Endothelial cell of umbilical vein (primary cell): ENCODE measurements around the gene ZNF672.

Experiments
- EZH2 ChIP-seq: IDR thresholded peaks from 2 replicates; pipeline ENCODE4 v1.6.1; 2012; ENCODE audit warnings: borderline replicate concordance, low read depth, mild to moderate bottlenecking, moderate library complexity, low read length, inconsistent platforms; ENCODE audit not compliant: severe bottlenecking
- GATA2 ChIP-seq: IDR thresholded peaks from 2 replicates; pipeline ENCODE4 v1.7.0; 2011; ENCODE audit warnings: low read depth, mild to moderate bottlenecking, moderate library complexity, mixed read lengths, low read length; ENCODE audit not compliant: insufficient read length, insufficient read depth
- JUN ChIP-seq: IDR thresholded peaks from 2 replicates; pipeline ENCODE4 v1.6.1; 2011; ENCODE audit warnings: borderline replicate concordance, low read depth; ENCODE audit not compliant: insufficient read length, insufficient read depth
- MYC ChIP-seq: IDR thresholded peaks from one replicate; pipeline ENCODE4 v1.6.1; 2011; ENCODE audit warnings: mild to moderate bottlenecking, low read depth, low read length
- POLR2A ChIP-seq: IDR thresholded peaks from 2 replicates; pipeline ENCODE4 v1.6.1; 2012; ENCODE audit warnings: low read depth, mild to moderate bottlenecking, control low read depth, low read length
- POLR2AphosphoS5 ChIP-seq: IDR thresholded peaks from 2 replicates; pipeline ENCODE4 v1.6.1; 2012; ENCODE audit warnings: low read depth, mild to moderate bottlenecking, control low read depth, low read length, moderate library complexity; ENCODE audit not compliant: insufficient read depth
- TF ChIP-seq, protein P1 (sequence below), 2 donors: IDR thresholded peaks; 1 replicate in 1 of 2; 2 replicates in 1 of 2; pipeline ENCODE4 v1.5.1; 2011; ENCODE audit warnings: low read length in 2 of 2, mild to moderate bottlenecking in 2 of 2, moderate library complexity in 2 of 2, control low read depth in 1 of 2, inconsistent platforms in 1 of 2, low read depth in 1 of 2; ENCODE audit not compliant: insufficient read depth in 1 of 2; ENCODE audit errors: extremely low read depth in 1 of 2
- TF ChIP-seq, protein P2 (sequence below): IDR thresholded peaks from 2 replicates; pipeline ENCODE4 v1.6.1; 2011; ENCODE audit not compliant: insufficient read depth, insufficient read length

DNA sequence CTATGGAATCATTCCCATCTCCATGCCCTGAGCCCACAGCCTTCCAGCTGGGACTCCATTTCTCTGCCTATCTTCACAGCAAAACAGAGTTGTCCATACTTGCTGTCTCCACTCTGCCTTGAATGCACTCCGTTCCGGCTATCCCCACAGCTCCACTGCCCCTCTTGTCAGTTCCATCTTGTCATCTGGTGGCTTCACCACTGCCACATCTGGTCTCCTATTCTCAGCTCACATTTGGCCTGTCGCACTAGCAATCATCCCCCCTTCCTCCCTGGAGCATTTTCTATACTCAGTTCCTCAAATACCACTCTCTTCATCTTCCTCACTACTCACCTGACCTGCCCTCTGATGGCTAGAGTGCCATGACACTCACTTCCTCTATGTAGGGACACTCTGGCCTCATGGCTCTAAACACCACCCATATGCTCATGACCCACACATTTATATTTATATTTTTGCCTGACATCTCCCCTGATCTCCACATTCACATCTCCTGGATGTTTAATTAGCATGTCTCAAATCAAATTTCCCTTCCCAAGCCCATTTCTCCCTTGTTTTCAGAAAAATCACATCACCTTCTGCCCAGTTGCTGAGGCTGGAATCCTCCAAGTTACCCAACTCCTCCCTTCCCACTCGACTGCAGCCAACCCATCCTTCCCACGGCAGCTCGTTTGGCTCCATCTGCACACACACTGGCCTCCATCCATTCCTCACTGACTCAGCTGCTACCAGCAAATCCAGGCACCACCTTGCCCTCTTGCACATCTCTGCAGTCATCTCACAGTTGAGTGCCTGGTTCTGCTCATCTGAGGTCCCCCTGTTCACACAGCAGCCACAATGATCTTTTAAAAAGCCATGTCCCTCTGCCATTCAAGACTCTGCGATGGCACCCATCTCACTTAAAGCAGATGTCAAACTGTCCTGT lies 14.7 kb downstream of the ZNF672 start:
- TF ChIP-seq, protein P1, sequence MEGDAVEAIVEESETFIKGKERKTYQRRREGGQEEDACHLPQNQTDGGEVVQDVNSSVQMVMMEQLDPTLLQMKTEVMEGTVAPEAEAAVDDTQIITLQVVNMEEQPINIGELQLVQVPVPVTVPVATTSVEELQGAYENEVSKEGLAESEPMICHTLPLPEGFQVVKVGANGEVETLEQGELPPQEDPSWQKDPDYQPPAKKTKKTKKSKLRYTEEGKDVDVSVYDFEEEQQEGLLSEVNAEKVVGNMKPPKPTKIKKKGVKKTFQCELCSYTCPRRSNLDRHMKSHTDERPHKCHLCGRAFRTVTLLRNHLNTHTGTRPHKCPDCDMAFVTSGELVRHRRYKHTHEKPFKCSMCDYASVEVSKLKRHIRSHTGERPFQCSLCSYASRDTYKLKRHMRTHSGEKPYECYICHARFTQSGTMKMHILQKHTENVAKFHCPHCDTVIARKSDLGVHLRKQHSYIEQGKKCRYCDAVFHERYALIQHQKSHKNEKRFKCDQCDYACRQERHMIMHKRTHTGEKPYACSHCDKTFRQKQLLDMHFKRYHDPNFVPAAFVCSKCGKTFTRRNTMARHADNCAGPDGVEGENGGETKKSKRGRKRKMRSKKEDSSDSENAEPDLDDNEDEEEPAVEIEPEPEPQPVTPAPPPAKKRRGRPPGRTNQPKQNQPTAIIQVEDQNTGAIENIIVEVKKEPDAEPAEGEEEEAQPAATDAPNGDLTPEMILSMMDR (IDR thresholded peaks at IDR 0.05; ENCODE audit: extremely low read depth in 1 of 2, insufficient read depth in 1 of 2, low read depth in 1 of 2, low read length in 2 of 2) = no peak
- TF ChIP-seq EZH2 (no peak), POLR2A (no peak), POLR2AphosphoS5 (no peak), JUN (no peak), MYC (no peak), GATA2 (no peak)
- TF ChIP-seq, protein P2, sequence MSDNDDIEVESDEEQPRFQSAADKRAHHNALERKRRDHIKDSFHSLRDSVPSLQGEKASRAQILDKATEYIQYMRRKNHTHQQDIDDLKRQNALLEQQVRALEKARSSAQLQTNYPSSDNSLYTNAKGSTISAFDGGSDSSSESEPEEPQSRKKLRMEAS = no peak
